Activated B cell treated with CpG ODN at 0.5 μM for 24 hours (primary cell): Measurements from ENCODE around the gene MDFIC2. TPM values are rescaled to one million over a fixed set of nuclear protein-coding genes. Genes with fewer than 3 reads are reported as not detected.

ENCODE experiments used
- ATAC-seq: fragments of 200-7000 bp; cut with Tn5 transposase; one replicate; pipeline ENCODE4 v1.10.0; 2021; ENCODE audit warnings: low read depth, mild to moderate bottlenecking, moderate library complexity
- CTCF ChIA-PET: fragments of 350-600 bp; sonication (Branson Sonifier 250); formaldehyde crosslinking; loops from one replicate; lab custom pipeline; 2021; ENCODE audit warnings: antibody characterized with exemption; lab: Charles Lee
- POLR2A ChIA-PET: fragments of 350-600 bp; sonication (Branson Sonifier 250); formaldehyde crosslinking; loops from one replicate; lab custom pipeline; 2021; ENCODE audit warnings: antibody characterized with exemption; lab: Charles Lee
- DNase-seq: peaks from one replicate; pipeline ENCODE4 v3.0.0; 2022
- H3K27ac Mint-ChIP-seq: one replicate; pipeline ENCODE4 v1.8.0; 2020; ENCODE audit warnings: mixed read lengths
- H3K27me3 Mint-ChIP-seq: one replicate; pipeline ENCODE4 v1.8.0; 2021; ENCODE audit warnings: mixed read lengths
- H3K36me3 Mint-ChIP-seq: one replicate; pipeline ENCODE4 v1.8.0; 2021; ENCODE audit warnings: low read depth, mixed read lengths
- H3K4me1 Mint-ChIP-seq: one replicate; pipeline ENCODE4 v1.8.0; 2021; ENCODE audit warnings: mixed read lengths
- H3K4me3 Mint-ChIP-seq: one replicate; pipeline ENCODE4 v1.8.0; 2020; ENCODE audit warnings: mild to moderate bottlenecking, mixed read lengths
- H3K9me3 Mint-ChIP-seq: one replicate; pipeline ENCODE4 v1.8.0; 2020; ENCODE audit warnings: mixed read lengths
- intact Hi-C: fragments of 100-400 bp; cut with micrococcal nuclease; formaldehyde crosslinking; loops from one replicate; pipeline ENCODE4 v1.15.1; 2024
- total RNA-seq: library from RNA; stranded (reverse); gene quantifications from 2 replicates; pipeline ENCODE4 v1.2.3, GENCODE V29; 2022
- TF ChIP-seq, protein P1 (sequence below): fragments of 200-600 bp; IDR thresholded peaks from one replicate; pipeline ENCODE4 v1.8.0; 2022; ENCODE audit warnings: antibody characterized with exemption, mild to moderate bottlenecking

MDFIC2 gene
- total RNA-seq, 1 donor from 2014 or later = not detected

DNA sequence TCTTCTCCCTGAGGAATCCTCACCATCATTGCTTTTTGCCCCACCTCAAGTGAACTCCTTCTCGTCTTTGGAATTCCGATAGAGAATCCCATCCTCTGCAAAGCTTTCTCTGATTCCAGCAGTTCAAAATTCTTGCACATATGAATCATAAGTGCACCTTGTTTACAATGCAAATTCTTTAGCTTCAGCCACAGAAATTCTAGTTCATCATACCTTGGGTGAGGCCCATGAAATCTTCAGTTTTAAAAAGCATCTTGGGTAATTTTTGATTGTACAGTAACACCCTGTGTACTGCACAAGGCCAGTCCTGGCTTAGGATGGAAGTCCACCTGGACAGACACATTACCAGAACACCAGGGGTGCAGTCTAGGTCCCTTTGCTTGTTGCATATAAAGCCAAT lies 30.8 kb downstream of the MDFIC2 start:
- POLR2A ChIA-PET = no interaction called here
- CTCF ChIA-PET = no interaction called here

DNA sequence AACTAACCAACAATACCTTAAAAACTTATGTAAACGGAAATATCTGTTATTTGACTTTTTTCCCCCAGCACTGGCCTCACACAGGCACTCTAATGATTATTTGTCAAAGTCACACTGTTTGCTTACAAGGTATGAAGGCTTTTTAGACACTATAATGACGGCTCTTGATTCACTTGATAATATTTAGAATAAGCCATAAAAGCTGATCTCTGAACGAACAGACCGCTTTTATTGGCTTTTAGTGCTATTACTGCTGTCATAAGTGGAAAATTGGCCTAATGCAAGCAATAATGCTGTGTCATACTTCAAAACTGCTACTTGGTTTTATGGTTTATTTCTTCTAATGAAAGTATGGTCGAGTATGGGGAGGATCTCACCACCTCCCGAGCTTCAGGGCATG lies 35.1 kb downstream of the MDFIC2 start:
- H3K9me3 Mint-ChIP-seq = no peaks in the 10 kb centered on the region
- intact Hi-C loops = no loop called here
- CTCF ChIA-PET = no interaction called here
- no peak overlapping the region for H3K4me3 Mint-ChIP-seq
- DNase-seq (no peak), ATAC-seq (no peak)
- H3K4me1 Mint-ChIP-seq = no peaks in the 10 kb centered on the region
- POLR2A ChIA-PET = no interaction called here
- H3K36me3 Mint-ChIP-seq = no peaks in the 10 kb centered on the region
- TF ChIP-seq, protein P1, sequence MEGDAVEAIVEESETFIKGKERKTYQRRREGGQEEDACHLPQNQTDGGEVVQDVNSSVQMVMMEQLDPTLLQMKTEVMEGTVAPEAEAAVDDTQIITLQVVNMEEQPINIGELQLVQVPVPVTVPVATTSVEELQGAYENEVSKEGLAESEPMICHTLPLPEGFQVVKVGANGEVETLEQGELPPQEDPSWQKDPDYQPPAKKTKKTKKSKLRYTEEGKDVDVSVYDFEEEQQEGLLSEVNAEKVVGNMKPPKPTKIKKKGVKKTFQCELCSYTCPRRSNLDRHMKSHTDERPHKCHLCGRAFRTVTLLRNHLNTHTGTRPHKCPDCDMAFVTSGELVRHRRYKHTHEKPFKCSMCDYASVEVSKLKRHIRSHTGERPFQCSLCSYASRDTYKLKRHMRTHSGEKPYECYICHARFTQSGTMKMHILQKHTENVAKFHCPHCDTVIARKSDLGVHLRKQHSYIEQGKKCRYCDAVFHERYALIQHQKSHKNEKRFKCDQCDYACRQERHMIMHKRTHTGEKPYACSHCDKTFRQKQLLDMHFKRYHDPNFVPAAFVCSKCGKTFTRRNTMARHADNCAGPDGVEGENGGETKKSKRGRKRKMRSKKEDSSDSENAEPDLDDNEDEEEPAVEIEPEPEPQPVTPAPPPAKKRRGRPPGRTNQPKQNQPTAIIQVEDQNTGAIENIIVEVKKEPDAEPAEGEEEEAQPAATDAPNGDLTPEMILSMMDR = no peak
- H3K27ac Mint-ChIP-seq = no peak overlapping the region
- no peaks in the 10 kb centered on the region for H3K27me3 Mint-ChIP-seq

More for the DNA sequence above, 30.8 kb downstream of the MDFIC2 start:
- ATAC-seq (no peak), DNase-seq (no peak)
- TF ChIP-seq, protein P1 = no peak
- intact Hi-C loops = no loop called here
- Mint-ChIP-seq H3K27ac (no peak overlapping the region), H3K4me1 (no peaks in the 10 kb centered on the region), H3K9me3 (peaks cover 6% of the 10 kb centered on the region), H3K27me3 (no peaks in the 10 kb centered on the region), H3K4me3 (no peak overlapping the region), H3K36me3 (no peaks in the 10 kb centered on the region)

DNA sequence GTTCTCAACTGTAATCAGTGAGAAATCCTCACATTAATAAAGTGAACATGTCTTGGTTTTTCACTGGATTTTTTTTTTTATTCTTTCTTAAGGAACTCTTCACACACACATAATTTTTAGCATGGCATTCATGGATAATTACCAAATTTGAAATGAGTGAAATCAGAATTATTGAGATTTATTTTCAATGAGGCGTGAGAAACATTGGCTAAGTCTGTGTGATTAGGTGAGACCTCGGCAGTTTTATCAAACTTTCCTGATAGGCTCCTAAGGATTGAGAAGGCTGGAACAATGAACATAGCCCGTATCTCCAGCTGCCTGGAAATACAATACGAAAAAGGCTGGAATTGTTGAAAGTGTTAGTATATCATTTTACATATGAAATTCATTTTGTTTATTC lies 35.5 kb downstream of the MDFIC2 start:
- Mint-ChIP-seq H3K27ac (no peak overlapping the region), H3K4me3 (no peak overlapping the region), H3K9me3 (no peaks in the 10 kb centered on the region), H3K4me1 (no peaks in the 10 kb centered on the region), H3K36me3 (no peaks in the 10 kb centered on the region), H3K27me3 (no peaks in the 10 kb centered on the region)
- TF ChIP-seq, protein P1 = no peak
- no peak for DNase-seq
- POLR2A ChIA-PET = no interaction called here
- intact Hi-C loops = no loop called here
- CTCF ChIA-PET = no interaction called here
- ATAC-seq = no peak

DNA sequence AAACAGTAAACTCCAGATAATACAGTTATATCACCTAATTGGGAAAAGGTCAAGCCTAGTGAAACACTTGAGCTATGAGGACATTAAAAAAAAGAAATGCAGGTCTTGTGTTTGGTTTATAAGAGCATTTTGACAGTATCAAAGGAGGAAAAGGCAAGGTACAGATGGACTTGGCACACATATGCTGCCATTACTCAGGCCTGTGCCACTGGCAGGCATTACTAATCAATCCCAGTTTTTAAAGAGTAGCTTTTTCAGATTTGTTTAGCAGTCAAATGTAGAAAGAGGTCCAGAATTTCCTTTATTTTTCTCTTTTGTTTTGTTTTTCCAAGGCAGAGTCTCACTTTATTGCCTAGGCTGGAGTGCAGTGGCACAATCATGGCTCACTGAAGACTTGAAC lies 38.9 kb downstream of the MDFIC2 start:
- no peaks in the 10 kb centered on the region for H3K4me1 Mint-ChIP-seq
- CTCF ChIA-PET = no interaction called here
- TF ChIP-seq, protein P1 = no peak
- no peak for ATAC-seq
- DNase-seq = no peak
- no peak overlapping the region for H3K4me3 Mint-ChIP-seq
- no peak overlapping the region for H3K27ac Mint-ChIP-seq
- peaks cover 2% of the 10 kb centered on the region for H3K9me3 Mint-ChIP-seq
- no peaks in the 10 kb centered on the region for H3K36me3 Mint-ChIP-seq
- POLR2A ChIA-PET = no interaction called here
- H3K27me3 Mint-ChIP-seq = no peaks in the 10 kb centered on the region
- intact Hi-C loops = no loop called here

DNA sequence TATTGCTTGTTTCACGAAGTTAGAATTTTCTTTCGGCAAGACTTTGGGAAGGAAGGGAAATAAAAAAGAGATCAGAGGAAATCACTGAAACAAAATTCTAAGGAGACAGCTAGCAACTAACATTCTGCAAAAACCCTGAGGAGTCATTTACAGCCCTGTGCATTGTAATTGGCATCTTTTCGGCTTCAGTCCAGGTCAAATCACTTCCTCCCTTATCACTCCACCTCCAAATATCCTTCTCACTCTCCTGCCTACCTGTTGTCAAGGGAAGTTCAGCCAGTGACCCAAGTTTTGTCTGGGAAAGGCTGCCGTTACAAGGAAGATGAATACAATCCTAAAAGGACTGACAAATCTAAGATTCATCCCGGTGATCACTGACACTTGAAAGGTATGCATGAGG lies 39.6 kb downstream of the MDFIC2 start:
- ATAC-seq = no peak
- TF ChIP-seq, protein P1 = no peak
- DNase-seq = no peak
- Mint-ChIP-seq H3K27ac (no peak overlapping the region), H3K9me3 (peaks cover 2% of the 10 kb centered on the region), H3K36me3 (no peaks in the 10 kb centered on the region), H3K4me1 (no peaks in the 10 kb centered on the region), H3K4me3 (no peak overlapping the region), H3K27me3 (no peaks in the 10 kb centered on the region)
- ChIA-PET CTCF (no interaction called here), POLR2A (no interaction called here)
- intact Hi-C loops = no loop called here
